GM19023 (cell line): ENCODE measurements around the gene CRLF2.
"Not testable (repeated sequence)": the region's sequence is repeated elsewhere in the genome, so short reads cannot be mapped to it uniquely, and the experiment has no call there.

Experiments
- ATAC-seq: cut with Tn5 transposase; IDR thresholded peaks from one replicate; pipeline ENCODE4 v1.9.1; 2021; ENCODE audit warnings: mild to moderate bottlenecking, moderate library complexity; ENCODE audit not compliant: unreplicated experiment

The CRLF2 gene

DNA sequence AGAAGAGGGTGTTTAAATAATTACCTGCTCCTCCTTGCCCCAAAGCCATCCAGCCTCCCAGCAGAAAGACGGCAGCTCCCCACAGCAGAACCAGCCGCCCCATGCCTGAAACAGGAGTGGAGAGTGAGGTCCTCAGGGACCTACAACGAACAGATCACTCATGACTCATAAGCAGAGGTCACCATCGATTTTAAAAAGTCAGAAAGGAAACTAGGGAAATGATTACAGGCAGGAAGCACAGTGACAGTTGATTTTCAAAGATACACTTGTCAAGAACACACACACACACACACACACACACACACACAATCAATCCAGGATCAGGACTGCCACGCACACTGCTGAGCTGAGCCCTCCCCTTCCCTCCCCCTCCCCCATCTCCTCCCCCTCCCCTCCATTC is at the start of gene CRLF2:
Gene CRLF2, minus strand, starts transcription at position 118 of the 400 bp plus-strand sequence. Its CDS starts 15 bp downstream, at position 103.
- no peak for ATAC-seq

DNA sequence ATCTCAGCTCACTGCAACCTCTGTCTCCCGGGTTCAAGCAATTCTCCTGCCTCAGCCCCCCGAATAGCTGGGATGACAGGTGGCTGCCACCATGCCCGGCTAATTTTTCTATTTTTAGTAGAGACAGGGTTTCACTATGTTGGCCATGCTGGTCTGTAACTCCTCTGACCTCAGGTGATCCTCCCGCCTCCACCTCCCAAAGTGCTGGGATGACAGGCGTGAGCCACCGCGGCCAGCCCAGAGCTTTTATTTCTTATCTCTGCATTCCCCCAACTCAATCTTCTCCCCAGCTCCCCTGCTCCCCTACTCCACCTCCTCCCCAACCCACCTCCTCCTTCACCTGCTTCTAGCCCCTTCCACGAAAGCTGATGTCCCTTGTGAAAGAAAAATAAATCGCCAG is 49.3 kb upstream of the CRLF2 start:
- ATAC-seq = not testable (repeated sequence)

DNA sequence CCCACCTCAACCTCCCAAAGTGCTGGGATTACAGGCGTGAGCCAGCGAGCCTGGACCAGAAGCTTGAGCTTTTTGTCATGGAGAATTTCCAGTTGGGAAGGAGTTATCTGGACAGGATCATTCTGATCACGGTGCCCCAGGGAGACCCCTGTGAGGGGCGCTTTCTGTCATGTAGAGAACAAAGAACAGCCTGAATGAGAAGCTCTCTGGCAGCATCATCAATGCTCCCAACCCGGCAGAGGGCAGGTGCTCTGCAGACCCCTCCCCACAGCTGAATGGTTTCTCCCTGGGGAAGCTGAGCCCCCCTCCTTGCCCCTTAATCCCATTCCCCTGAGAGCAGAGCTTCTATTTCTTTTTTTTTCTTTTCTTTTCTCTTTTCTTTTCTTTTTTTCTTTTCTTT is 48.8 kb upstream of the CRLF2 start:
- no peak for ATAC-seq

DNA sequence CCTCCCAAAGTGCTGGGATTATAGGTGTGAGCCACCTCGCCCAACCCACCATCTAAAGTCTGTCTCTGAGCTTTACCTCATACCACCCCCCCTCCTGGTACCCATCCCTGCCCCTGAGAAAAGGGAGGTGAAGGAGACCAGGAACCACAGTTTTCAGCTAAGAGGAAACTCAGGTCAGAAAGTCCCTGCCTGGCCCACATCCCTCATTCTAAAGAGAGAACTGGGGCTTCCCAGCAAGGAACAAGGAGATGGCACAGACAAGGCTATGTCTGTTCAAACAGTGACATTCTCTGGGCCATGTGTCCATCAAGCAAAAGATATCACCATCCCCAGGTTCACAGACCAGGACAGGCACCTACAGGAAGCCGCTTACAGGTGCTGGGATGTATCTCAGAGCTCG is 40.4 kb upstream of the CRLF2 start:
- no peak for ATAC-seq

- no peak for ATAC-seq
Measured at GRCh38 chrX:1249101-1249887, 36.8 kb upstream of the CRLF2 start.

- no peak for ATAC-seq
Measured at GRCh38 chrX:1248331-1249061, 36.0 kb upstream of the CRLF2 start.

DNA sequence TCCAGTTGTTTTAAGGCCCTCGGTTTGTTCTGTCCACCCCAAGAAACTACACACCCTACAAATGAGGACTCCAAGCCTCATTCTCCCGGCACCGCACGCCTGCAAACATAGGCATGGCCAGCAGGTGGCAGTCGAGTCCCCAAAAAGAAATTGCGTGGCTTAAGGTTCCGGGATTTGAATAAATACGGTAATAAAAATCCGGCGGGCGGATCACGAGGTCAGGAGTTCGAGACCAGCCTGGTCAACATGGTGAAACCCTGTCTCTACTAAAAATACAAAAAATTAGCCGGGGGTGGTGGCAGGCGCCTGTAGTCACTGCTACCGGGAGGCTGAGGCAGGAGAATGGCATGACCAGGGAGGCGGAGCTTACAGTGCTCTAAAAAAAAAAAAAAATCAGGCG is 34.4 kb upstream of the CRLF2 start:
- ATAC-seq = no peak

- ATAC-seq = no peak
Measured at GRCh38 chrX:1244164-1245076, 32.0 kb upstream of the CRLF2 start.

- no peak for ATAC-seq
Measured at GRCh38 chrX:1242891-1243402, 30.5 kb upstream of the CRLF2 start.

GRCh38 chrX:1240551-1240950 is 28.1 kb upstream of the CRLF2 start:
- not testable (repeated sequence) for ATAC-seq

GRCh38 chrX:1239681-1240142 is 27.3 kb upstream of the CRLF2 start:
- no peak for ATAC-seq

DNA sequence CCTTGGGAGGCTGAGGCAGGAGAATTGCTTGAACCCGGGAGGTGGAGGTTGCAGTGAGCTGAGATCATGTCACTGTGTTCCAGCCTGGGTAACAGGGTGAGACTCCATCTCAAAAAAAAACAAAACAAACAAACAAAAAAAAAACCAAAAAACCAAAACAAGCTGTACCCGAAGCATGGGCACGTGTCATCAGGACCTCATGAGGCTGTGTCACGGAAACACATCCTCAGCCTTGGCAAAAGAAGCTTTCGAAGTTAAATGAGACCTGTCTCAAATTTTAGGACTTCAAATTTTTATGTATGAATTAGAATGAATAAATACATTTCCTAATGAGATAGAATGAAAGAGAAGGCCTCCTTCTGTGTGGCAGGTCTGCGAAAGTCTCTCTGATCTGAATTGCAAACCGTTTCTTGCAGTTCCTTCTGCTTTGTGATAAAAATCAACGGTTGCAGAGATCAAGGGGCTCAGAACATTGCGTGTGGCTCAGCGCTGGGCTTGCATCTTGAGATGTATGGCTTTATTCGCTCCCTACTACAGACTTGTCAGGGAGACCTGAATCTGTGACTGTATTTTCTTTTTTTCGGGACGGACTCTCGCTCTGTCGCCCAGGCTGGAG is 19.5 kb upstream of the CRLF2 start:
- ATAC-seq = no peak

DNA sequence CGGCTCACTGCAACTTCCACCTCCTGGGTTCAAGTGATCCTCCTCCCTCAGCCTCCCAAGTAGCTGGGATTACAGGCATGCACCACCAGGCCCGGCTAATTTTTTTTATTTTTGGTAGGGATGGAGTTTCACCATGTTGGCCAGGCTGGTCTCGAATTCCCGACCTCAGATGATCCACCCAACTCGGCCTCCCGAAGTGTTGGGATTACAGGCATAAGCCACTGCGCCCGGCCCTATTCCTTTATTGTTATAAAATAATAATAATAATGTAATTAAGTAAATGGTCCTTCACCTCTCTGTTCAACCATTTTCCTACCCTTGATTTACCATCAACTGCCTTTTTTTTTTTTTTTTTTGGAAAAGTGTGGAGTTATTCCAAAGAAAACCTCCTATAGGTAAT is 15.7 kb upstream of the CRLF2 start:
- ATAC-seq = not testable (repeated sequence)

DNA sequence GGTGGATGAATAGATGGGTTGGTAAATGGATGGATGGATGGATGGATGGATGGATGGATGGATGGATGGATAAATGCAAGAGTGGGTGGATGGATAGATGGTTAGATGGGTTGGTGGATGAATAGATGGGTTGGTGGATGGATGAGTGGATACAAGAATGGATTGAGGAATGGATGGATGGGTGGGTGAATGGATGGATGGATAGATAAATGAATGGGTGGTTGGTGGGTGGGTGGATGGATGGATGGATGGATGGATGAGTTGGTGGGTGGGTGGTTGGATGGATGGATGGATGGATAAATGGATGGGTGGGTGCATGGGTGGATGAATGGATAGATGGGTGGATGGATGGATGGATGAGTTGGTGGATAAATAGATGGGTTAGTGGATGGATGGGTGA is 13.8 kb upstream of the CRLF2 start:
- no peak for ATAC-seq

DNA sequence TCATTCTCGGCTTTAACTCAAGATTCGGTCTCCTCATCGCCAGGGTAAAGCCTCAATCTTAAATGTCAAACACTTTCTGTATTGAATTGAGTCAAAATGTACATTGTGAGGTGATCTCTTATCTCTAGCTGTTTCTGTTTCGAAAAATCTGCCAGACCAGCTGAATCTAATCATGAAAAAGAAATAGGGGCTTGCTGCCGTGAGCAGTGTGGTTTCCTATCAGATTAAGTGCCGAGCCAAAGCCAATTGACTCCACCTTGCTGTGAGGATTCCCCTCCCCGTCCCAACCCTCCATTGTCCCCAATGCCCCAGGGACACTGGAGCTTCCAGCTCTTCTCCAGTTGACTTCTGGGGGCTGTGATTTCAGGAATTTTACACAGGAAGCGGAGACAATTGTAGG is 12.5 kb upstream of the CRLF2 start:
- ATAC-seq = no peak

DNA sequence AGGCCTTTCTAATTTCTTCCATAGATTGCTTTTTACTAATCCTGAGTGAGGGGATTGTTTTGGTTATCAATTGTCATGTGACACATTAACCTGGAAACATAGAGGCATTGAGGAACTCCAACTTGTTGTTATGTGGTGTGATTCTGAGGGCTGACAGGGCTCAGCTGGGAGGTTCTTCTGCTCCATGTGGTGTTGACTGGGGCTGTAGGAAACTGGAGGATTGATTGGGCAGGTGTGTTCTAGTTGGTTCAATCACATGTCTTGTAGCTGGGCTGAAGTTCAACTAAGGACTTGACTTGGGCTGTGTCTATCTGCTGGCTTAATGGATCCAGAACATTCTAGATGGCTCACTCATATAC is 10.8 kb upstream of the CRLF2 start:
- ATAC-seq = no peak

GRCh38 chrX:1222531-1223241 is 10.2 kb upstream of the CRLF2 start:
- ATAC-seq = no peak

GRCh38 chrX:1221296-1221845 is 8.9 kb upstream of the CRLF2 start:
- ATAC-seq = no peak

GRCh38 chrX:1218286-1218685 is 5.8 kb upstream of the CRLF2 start:
- ATAC-seq = no peak
